HG03108 (cell line): ENCODE data around the gene APH1B.
"Not testable (repeated sequence)": the region's sequence is repeated elsewhere in the genome, so short reads cannot be mapped to it uniquely, and the experiment has no call there.

Experiments used
- ATAC-seq: cut with Tn5 transposase; IDR thresholded peaks from one replicate; pipeline ENCODE4 v1.9.1; 2021; ENCODE audit warnings: moderate library complexity; ENCODE audit not compliant: unreplicated experiment

APH1B gene

DNA sequence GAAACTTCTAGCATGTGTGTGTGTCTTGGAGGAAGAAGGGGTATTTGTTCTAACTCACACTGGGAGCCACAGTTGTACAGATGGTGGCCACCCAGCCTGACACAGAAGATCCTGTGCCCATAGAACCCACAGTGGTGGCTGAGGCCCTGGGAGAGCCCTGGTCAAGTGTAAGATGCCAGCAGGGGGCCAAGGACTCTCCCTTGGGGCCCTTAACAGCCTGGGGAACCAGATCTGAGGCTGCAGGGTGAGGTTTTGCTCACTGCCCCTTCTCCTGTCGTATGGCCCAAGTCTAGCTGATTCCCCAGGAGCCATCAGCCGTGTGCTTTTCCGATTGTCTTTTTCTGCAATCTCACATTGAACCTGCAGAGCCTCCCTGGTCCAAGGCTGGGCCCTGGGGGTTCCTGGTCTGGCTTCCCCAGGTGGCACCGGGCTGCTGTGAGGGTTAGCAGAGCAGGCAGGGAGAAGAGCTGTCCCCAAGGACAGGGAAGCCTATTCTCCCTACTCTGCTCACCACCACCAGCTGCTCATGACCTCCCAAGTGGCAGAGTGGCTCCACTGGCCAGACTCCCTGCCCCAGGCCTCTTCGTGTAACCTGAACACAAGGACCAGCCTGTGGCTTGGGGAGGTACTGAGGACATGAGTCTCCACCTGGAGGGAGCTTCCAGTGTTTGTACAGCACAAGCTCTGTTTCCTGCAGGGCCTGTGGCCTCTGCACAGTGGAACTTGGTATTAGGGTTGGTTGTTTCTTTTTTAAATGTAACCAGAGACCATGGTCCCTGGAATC lies 52.4 kb downstream of the APH1B start:
- no peak for ATAC-seq

DNA sequence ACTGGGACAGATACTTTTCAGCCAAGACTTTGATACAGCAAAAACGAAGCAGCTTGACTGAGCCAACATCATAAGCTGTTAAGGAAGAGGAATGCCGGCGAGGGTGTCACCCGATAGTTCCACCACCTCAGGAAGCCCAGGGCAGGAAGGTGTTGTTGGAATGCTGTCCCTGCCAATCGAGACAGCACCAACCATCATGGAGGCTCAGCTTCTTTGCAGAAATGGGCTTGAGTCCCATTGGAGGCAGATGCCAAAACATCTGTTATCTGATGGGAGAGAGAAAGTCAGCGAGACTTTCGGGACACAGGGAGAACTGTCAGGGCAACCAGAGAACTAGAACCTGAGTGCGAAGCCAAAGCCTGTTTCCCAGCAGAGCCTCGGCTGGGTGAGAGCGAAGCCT lies 53.5 kb downstream of the APH1B start:
- no peak for ATAC-seq

DNA sequence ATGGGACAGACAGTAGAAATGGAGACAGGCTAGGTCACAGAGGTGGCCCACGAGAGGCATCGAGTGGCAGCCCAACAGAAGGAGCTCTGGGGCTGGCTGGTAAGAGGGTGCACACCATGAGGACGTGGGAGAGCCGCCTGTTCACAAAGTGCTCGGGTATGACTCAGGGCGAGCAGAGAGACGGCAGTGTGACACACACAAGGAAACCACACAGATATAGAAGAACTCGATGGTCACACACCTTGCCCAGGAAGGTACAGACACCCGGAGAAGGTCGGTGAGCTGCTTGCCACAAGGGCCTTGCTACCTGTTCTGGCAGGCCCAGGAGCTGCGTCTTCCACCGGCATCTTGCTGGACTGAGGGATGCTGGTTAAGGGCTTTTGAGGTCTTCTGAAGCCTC lies 54.1 kb downstream of the APH1B start:
- no peak for ATAC-seq

DNA sequence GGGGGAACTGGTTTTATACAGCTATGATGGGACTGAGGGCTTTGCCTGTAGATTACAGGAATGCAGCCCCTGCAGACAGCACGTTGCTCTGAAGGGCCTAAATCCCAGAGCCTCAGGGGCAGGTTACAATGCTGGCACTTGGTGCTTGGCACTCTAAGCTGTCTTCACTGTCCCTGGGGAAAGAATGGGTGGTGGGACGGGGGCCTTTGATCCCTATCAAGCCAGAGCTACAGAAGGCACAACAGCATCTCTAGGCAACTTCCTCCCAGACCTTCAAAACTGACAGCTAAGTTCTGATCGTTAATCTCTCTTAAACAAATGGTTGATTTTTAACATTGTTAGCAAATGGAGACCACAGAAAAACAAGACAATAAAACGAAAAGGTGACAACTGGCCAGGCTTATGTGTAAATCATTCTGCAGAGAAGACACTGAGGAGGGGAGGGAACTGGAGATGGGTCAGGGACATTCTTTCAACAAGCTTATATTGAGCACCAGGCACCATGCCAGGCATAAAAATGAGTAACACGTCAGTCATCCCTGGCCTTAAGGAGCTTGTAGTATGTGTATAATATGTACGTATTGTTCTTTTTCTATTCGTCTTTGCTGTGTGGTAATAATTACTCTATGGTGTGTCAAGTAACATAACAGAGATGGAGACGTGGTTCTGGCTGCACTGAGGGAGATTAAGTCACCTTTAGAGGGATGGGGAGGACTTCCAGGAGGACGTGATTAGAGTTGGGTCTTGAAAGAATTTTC lies 55.1 kb downstream of the APH1B start:
- ATAC-seq = no peak

DNA sequence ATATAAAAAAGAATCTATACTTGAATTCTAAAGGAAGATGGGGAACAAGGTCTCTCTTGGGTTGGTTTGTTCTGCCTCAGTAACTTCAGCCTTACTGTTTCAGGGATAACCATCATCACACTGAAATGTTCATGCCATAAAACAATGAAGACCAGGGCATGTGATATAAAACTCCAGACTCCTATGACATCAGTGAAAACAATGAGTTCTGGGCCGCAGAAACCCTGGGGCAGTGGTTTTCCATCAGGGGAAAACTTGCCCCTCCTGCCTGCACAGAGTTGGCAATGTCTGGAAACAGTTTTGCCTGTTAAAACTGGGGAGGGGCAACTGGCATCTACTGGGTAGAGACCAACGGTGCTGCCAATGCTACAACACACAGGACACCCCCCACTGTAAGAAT lies 57.4 kb downstream of the APH1B start:
- ATAC-seq = no peak

DNA sequence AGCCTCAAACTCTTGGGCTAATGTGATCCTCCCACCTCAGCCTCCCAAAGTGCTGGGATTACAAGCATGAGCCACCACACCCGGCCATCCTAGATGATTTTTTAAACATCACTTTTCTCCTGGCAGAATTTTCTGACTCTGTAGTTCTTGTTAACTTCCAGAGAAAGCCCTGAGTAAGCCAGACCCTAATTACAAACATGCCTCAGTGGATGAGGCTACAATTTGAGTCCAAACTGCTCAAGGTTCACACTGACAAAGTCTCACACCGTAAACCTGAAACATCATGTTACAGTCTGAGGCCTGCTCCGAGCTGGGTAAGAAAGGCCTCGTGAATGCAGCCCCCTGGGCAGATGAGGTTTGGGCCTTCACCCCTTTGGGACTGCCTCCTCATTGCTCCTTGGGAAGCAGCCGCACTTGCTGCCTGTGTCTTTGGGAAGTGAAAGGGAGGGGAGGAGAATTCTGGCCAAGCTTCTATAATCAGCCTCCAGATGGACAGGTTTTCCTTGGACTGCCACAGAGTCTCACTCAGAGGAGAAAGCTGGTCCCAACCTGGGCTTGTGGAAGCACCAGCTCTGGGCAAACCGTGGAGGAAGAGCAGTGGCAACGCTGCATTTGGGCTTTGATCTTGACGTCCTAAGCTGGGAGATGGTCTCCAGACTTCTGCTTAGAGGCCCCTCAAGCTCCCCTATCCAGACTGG lies 58.3 kb downstream of the APH1B start:
- ATAC-seq = no peak

DNA sequence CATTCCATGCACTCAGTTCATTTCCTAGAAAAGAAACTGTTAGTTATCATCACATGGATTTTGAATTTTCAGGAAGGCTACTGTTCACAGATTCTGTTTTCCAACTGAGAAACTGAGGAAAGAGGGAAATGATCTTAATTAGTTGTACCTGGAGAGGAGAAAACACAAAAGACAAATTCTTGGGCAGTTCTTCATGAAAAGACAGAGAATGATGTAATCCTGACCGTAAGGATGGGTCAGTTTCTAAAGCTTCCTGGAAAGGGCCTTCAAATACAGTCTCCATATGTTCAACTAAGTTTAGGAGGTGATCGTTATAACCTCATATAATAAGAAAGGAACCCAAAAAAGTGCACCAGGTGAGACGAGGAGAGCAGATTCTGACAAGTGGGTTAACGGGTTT lies 59.6 kb downstream of the APH1B start:
- ATAC-seq = no peak

DNA sequence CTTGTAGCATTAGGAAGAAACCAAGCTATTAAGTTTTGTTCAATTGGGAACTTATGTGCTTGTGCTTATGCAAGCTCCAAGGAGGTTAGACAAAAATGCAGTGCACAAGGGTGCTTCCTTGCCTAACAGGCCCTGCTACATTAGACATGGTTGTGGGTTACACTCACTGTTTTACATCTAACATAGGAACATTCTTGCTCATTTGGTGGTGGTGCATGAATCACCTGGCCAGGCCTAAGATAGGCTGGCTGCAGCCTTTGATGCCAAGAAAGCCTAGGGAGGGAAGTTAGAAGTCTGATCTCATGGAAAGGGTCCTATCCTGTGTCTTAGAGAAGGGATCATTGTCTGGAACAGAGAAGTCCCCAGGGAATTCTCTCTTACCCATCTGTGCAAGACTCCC lies 60.8 kb downstream of the APH1B start:
- ATAC-seq = no peak

DNA sequence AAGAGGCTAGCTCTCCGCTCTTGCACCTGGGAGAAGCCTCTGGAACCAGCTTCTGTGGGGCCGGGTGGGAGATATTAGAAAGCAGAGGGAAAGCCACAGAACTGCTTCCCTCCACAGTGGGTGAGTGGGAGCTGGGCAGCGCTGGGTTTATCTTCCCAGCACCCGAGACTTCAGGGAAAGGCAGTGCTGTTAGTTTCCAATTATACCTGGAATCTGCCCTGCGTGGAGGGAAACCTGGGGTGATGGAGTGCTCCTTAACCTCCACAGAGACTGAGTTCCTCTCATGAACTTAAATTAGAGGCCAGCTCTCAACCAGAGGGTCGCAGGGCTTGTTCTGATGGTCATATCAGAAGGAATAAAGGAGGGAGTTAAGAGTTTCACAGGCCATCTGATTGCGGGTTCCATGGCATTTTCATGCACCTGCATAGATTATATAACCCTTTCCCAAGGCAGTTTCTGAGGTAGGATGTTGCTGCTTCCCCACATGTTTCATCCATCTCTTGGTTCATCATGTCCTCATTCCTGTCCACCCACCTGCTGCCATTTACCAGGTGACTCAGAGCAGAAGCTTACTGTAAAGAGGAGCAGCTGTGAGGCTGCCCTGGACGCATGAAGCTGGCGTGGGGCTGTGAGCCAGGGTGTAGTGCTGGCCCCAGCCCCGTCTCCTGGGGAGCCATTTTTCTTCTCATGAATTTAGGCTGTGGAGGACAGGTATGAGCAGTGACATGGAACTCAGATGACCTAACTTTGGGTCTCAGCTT lies 61.8 kb downstream of the APH1B start:
- no peak for ATAC-seq

DNA sequence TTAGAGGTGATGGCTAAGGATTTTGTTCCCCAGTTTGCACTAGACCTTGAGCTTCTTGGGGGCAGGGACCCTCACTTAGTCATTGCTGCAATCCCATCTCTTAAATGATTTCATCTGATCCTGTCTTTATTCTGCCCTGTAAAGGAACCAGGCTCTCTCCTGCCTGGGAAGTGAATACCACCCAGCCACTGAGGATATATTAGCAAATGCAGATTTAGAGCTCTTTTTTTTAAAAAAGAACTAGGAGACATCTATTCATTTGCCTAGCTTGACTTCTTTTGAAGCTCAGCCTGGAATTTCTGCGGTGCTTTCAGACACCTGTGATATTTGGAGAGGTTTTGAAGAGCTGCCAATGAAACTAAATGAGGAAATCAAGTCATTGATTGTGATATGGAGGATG lies 62.4 kb downstream of the APH1B start:
- no peak for ATAC-seq

DNA sequence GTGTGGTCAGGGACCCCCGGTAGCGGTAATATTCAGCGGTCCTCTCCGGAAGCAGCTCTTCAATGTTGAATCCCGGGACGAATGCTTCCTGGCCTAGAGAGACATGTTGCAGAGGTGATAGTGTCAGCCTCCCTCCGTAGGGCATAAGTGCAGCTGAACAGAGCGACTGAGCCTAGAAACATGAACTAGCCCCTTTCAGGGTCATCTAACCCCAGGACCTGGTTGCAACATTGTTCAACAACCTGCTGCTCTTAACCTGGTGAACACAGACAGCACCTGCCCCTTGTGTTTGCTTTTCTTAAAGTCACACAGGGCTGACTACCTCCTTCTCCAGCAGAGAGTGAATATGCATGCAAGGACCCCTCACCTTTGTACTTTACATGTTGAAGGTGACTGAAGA lies 62.9 kb downstream of the APH1B start:
- ATAC-seq = no peak

DNA sequence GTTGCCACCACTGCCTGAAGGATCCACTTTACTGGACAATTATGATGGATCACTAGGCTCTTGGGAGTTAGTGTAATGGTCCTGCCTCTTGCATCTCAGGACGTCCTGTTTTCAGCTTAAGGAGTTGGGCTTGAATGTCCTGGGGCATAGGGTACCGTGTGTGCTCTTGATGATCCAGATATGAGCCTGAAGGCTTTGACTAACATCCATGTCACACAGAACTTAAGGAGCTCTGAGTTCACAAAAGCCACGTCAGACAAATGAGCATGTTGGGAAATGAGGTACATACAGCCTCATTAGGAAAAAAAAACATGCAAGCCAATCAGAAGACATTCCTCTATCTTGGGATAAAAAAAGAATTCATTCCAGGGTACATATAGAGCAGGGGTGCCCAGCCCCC lies 63.5 kb downstream of the APH1B start:
- ATAC-seq = no peak

DNA sequence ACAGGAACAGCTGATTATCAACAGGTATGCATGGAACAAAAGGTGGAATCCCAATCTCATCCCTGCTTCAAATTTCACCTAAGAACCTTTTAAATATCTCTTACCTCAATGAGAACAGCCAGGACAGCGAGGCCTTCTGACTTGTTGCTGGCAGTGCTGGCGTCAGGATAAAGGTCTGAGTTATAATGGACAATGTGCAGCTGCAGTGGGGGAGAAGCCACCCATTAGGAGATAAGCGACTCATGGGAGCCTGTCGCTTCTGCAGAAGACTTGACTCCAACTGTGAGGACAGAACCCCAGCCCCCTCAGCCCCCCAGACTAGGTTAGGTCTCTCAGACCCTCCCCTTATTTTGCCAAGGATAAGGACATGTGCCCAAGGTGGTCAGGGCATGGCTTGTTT lies 64.5 kb downstream of the APH1B start:
- ATAC-seq = no peak

DNA sequence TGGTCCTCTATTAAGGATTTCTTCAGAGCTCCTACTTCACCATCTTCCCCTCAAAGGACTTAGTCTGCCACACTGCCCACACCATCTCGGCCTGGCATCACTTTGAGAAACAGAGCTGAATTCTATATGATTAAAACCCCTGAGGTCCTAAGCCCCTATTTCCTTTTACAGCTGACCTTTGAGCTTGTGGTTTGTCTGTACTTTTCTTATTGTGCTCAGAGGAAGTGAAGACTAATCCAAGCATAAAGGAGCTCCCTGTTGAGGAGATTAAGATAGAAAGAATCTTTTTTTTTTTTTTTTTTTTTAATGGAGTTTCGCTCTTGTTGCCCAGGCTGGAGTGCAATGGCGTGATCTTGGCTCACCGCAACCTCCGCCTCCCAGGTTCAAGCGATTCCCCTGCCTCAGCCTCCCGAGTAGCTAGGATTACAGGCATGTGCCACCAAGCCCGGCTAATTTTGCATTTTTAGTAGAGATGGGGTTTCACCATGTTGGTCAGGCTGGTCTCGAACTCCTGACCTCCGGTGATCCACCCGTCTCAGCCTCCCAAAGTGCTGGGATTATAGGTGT lies 65.7 kb downstream of the APH1B start:
- not testable (repeated sequence) for ATAC-seq

DNA sequence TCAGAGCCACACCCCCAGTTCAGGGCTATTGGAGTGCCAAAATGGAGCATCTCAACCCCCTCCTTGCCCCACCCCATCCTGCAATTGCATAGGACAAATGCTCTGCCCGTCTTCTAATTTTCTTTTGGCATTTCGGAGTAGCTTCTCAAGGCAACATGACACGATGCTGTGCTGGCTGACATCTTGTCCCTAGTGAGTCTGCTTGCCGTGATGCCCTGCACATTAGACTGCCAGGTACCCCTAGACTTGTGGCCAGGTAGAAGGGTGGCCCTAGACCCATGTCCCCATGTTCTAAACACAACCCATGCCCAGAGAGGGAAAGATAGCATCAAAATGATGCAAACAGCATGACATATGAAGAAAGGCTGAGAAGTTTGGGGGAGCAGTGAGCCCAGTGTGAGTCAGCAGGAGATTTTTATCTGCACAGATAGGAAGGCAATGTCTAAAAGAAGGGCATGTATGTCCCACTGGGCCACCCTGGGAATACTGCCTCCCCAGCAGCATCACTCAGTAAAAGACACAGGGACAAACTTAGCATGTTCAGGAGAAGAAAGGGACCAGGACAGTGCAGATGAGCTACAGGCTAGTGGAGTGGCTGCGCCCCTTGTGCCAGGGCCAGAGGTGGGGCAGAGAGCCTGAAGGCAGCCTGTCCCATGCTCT lies 67.5 kb downstream of the APH1B start:
- ATAC-seq = no peak

DNA sequence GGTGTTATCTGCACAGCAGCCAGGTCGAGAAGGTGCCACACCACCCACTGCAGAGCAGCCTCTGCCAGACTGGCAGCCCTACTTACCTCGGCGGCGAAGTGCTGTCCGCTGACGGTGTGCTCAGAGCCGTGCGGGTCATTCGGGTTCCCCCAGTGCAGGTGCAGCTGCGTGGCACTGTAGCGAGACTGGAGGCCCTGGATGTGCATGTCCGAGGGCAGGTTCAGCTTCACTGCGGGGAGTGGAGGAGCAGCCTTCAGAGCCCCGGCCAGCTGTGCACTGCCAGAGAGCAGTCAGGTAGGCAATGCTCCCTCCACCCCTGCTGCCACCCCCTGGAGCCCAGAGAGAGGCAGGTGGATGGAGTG lies 68.0 kb downstream of the APH1B start:
- no peak for ATAC-seq

DNA sequence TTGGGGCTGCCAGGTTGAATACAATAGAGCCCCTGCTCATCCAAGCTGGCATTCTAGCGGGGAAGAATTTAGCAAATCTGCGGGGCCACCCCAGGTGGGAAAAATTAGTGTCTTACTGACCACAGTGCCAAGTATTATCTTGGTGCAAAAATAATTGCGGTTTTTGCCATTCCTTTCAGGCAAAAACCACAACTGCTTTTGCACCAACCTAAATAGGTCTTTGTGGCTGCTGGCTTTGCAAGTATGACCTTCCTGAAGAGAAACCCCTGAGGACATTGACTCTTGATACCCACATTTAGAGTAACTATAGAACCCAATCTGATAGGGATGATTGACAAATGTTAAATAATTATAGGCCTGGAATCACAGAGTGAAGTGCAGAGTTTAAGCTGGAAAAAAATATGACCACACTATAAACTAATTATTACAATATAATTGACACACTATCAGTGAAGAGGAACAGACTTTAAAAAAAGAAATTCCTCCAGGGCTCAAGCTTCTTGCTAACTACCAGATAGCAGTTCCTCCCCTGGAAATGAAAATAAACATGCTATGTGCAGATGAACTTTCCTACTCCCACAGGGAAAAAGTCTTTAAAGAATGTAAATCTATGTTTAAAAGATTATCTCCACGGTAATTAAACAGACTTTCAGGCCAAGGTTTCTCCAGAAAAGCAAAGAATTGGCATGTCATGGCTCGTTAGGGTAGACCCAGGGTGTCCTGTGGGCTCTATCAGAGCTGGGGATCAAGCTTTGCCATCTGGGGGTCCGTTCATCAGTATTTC lies 69.9 kb downstream of the APH1B start:
- no peak for ATAC-seq

DNA sequence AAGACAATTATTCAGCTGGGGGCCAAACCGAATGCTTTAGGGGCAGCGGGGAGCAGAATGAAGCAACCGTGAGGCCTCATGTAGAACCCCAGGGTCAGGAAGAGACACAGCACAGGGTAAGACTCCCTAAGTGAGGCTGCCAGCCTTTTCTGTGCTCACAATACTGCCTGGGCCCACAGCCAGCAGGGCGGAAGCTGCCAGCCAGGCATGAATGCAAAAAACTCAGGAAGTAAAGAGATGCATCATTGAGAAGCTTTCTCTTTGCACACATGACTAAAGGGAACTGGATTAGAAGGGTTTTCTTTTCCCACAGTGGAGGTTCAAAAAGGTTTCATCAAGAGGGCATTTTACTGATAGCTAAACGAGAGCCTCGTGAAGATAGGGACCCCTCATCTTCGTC lies 71.0 kb downstream of the APH1B start:
- no peak for ATAC-seq

DNA sequence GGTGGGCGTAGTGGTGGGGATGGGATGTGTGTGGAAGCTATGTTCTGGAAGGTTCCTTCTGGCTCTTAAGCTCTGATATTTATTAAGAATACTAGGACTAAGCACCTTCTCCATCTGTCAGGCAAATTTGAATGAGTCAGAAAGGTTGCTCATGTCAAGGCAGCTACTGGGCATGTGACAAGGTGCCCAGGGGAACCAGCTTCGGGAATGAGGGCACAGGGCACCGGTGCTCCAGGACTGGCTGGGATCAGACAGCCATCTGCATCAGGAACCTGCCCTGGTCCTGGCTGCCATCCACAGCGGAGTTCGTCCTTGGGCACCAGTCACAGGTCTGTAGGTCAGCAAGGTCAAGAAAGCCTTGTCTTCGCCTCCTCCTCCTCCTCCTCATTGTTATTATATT lies 71.8 kb downstream of the APH1B start:
- ATAC-seq = no peak

DNA sequence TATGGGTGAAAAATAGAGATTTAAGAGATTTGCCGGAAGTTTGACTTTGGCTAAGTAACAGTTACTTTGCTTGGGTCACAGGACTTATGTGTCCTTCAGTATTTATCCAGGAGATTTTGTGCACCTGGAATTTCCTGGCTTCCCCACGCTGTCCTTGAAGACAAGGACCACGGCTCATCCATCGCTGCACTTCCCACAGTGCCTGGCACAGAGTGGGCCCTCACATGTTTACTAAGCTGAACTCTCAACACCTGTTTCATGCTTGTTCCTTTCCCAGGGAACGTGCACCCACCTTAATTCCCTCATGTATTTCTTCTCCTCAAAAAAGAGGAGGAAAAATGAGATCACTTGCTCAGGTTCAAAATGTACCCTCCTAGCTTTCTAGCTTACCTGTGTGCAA lies 72.2 kb downstream of the APH1B start:
- ATAC-seq = no peak
